Spleen (tissue), 7 donors: ENCODE data around the gene SGTA.

Experiments used
- CTCF ChIP-seq, 11 experiments: fragments of 200-600 bp in 7 of 11; fragments of 450-650 bp in 4 of 11; sonication (generic) in 4 of 11; IDR thresholded peaks in 8 of 11; conservative IDR thresholded peaks in 3 of 11; 1 replicate in 7 of 11; 2 replicates in 4 of 11; pipeline versions ENCODE4 v1.4.0 to v1.8.0; 2016 to 2021; ENCODE audit warnings: antibody characterized with exemption in 11 of 11, inconsistent platforms in 4 of 11, mild to moderate bottlenecking in 1 of 11
- POLR2A ChIP-seq, 3 donors: fragments of 450-650 bp; IDR thresholded peaks; one replicate each; pipeline ENCODE4 v1.5.1; 2017; ENCODE audit warnings: antibody characterized with exemption in 3 of 3, mild to moderate bottlenecking in 1 of 3
- POLR2AphosphoS5 ChIP-seq, 3 donors: sonication (generic); formaldehyde crosslinking; IDR thresholded peaks; one replicate each; pipeline ENCODE4 v1.5.1; 2017; ENCODE audit warnings: antibody characterized with exemption in 3 of 3
- donor health status: DM: no; HTN: no; CAD: no; lungs with moderate emphysema.
- donor health status: DM: no; HTN: no; CAD: no.
- donor health status: DM: no; HTN: no; CAD: no.

GRCh38 chr19:2775556-2776430 lies 7.3 kb downstream of the SGTA start:
- TF ChIP-seq CTCF (IDR thresholded peaks at IDR 0.05 in 8 of 11, conservative IDR thresholded peaks at IDR 0.05 in 3 of 11) (no peak), POLR2A (IDR thresholded peaks at IDR 0.05) (no peak), POLR2AphosphoS5 (IDR thresholded peaks at IDR 0.05) (peak in 2 of 3 donors; percentile 24 to 53)
